ENCODE data around the gene WDR45B.

WDR45B gene

GRCh38 chr17:82692268-82692667 is 44.0 kb upstream of the WDR45B start:
- WGBS (ENCODE audit: insufficient coverage), result 89% methylated on average over 13 of the region's 16 CpGs
- DNase-seq, result no peak
- ChIA-PET CTCF (no interaction called here), POLR2A (no interaction called here)
- H3K36me3 ChIP-seq (ENCODE audit: control insufficient read depth in 4 of 4, insufficient read depth in 4 of 4, low read length in 3 of 4), result peaks cover 0 to 9% (median 0%) of the 10 kb centered on the region in 4 experiments
- peaks cover 0 to 14% (median 6%) of the 10 kb centered on the region in 5 experiments for H3K9me3 ChIP-seq (ENCODE audit: control extremely low read depth in 1 of 5, control insufficient read depth in 4 of 5, insufficient read depth in 2 of 5, low read depth in 1 of 5, low read length in 4 of 5)
- no peak overlapping the region for H3K27ac ChIP-seq (ENCODE audit: insufficient read depth in 1 of 2, low read depth in 1 of 2, low read length in 2 of 2, poor library complexity in 1 of 2, severe bottlenecking in 2 of 2)
- no peak overlapping the region for H3K4me3 ChIP-seq (ENCODE audit: control insufficient read depth in 1 of 7, extremely low read depth in 1 of 7, insufficient read depth in 4 of 7, low read depth in 2 of 7, low read length in 6 of 7)
- peaks cover 0 to 5% (median 2%) of the 10 kb centered on the region in 4 experiments for H3K4me1 ChIP-seq (ENCODE audit: control extremely low read depth in 1 of 4, control insufficient read depth in 4 of 4, insufficient read depth in 4 of 4, low read length in 3 of 4)
- peaks cover 0 to 7% (median 2%) of the 10 kb centered on the region in 5 experiments for H3K27me3 ChIP-seq (replicated peaks in 2 of 5; ENCODE audit: control insufficient read depth in 4 of 5, insufficient read depth in 5 of 5, low read length in 4 of 5)

GRCh38 chr17:82691714-82692113 is 43.5 kb upstream of the WDR45B start:
- no peak for DNase-seq
- H3K4me3 ChIP-seq (ENCODE audit: control insufficient read depth in 1 of 7, extremely low read depth in 1 of 7, insufficient read depth in 4 of 7, low read depth in 2 of 7, low read length in 6 of 7), result no peak overlapping the region
- CTCF ChIA-PET, result no interaction called here
- no peak overlapping the region for H3K27ac ChIP-seq (ENCODE audit: insufficient read depth in 1 of 2, low read depth in 1 of 2, low read length in 2 of 2, poor library complexity in 1 of 2, severe bottlenecking in 2 of 2)
- H3K4me1 ChIP-seq (ENCODE audit: control extremely low read depth in 1 of 4, control insufficient read depth in 4 of 4, insufficient read depth in 4 of 4, low read length in 3 of 4), result no peaks in the 10 kb centered on the region
- peaks cover 0 to 14% (median 6%) of the 10 kb centered on the region in 5 experiments for H3K9me3 ChIP-seq (ENCODE audit: control extremely low read depth in 1 of 5, control insufficient read depth in 4 of 5, insufficient read depth in 2 of 5, low read depth in 1 of 5, low read length in 4 of 5)
- H3K36me3 ChIP-seq (ENCODE audit: control insufficient read depth in 4 of 4, insufficient read depth in 4 of 4, low read length in 3 of 4), result peaks cover 0 to 9% (median 0%) of the 10 kb centered on the region in 4 experiments
- 100% methylated on average over 7 of the region's 17 CpGs for WGBS (ENCODE audit: insufficient coverage)
- POLR2A ChIA-PET, result no interaction called here
- H3K27me3 ChIP-seq (replicated peaks in 2 of 5; ENCODE audit: control insufficient read depth in 4 of 5, insufficient read depth in 5 of 5, low read length in 4 of 5), result peaks cover 0 to 1% (median 0%) of the 10 kb centered on the region in 5 experiments

GRCh38 chr17:82690786-82691489 is 42.7 kb upstream of the WDR45B start:
- 88% methylated on average over 12 of the region's 18 CpGs for WGBS (ENCODE audit: insufficient coverage)
- H3K9me3 ChIP-seq (ENCODE audit: control extremely low read depth in 1 of 5, control insufficient read depth in 4 of 5, insufficient read depth in 2 of 5, low read depth in 1 of 5, low read length in 4 of 5), result peaks cover 0 to 14% (median 6%) of the 10 kb centered on the region in 5 experiments
- H3K4me1 ChIP-seq (ENCODE audit: control extremely low read depth in 1 of 4, control insufficient read depth in 4 of 4, insufficient read depth in 4 of 4, low read length in 3 of 4), result no peaks in the 10 kb centered on the region
- no peak overlapping the region for H3K27ac ChIP-seq (ENCODE audit: insufficient read depth in 1 of 2, low read depth in 1 of 2, low read length in 2 of 2, poor library complexity in 1 of 2, severe bottlenecking in 2 of 2)
- no peak overlapping the region for H3K4me3 ChIP-seq (ENCODE audit: control insufficient read depth in 1 of 7, extremely low read depth in 1 of 7, insufficient read depth in 4 of 7, low read depth in 2 of 7, low read length in 6 of 7)
- DNase-seq, result no peak
- ChIA-PET CTCF (no interaction called here), POLR2A (no interaction called here)
- peaks cover 0 to 9% (median 0%) of the 10 kb centered on the region in 4 experiments for H3K36me3 ChIP-seq (ENCODE audit: control insufficient read depth in 4 of 4, insufficient read depth in 4 of 4, low read length in 3 of 4)
- no peaks in the 10 kb centered on the region for H3K27me3 ChIP-seq (replicated peaks in 2 of 5; ENCODE audit: control insufficient read depth in 4 of 5, insufficient read depth in 5 of 5, low read length in 4 of 5)

GRCh38 chr17:82689077-82689476 is 40.8 kb upstream of the WDR45B start:
- H3K27me3 ChIP-seq (replicated peaks in 2 of 5; ENCODE audit: control insufficient read depth in 4 of 5, insufficient read depth in 5 of 5, low read length in 4 of 5), result no peaks in the 10 kb centered on the region
- H3K9me3 ChIP-seq (ENCODE audit: control extremely low read depth in 1 of 5, control insufficient read depth in 4 of 5, insufficient read depth in 2 of 5, low read depth in 1 of 5, low read length in 4 of 5), result peaks cover 0 to 3% (median 0%) of the 10 kb centered on the region in 5 experiments
- H3K36me3 ChIP-seq (ENCODE audit: control insufficient read depth in 4 of 4, insufficient read depth in 4 of 4, low read length in 3 of 4), result peaks cover 0 to 9% (median 0%) of the 10 kb centered on the region in 4 experiments
- CTCF ChIA-PET, result interaction anchor here (0.8 to 1.2 kb wide), 2 partner anchors 21 to 132 kb away, joined by 3 to 6 read pairs; no protein-coding TSS in a partner anchor
- H3K4me1 ChIP-seq (ENCODE audit: control extremely low read depth in 1 of 4, control insufficient read depth in 4 of 4, insufficient read depth in 4 of 4, low read length in 3 of 4), result no peaks in the 10 kb centered on the region
- H3K4me3 ChIP-seq (ENCODE audit: control insufficient read depth in 1 of 7, extremely low read depth in 1 of 7, insufficient read depth in 4 of 7, low read depth in 2 of 7, low read length in 6 of 7), result no peak overlapping the region
- POLR2A ChIA-PET, result interaction anchor here (0.6 kb wide), 1 partner anchor 111 kb away, joined by 3 read pairs; no protein-coding TSS in a partner anchor
- WGBS (ENCODE audit: insufficient coverage), result 91% methylated on average over 8 of the region's 8 CpGs
- no peak overlapping the region for H3K27ac ChIP-seq (ENCODE audit: insufficient read depth in 1 of 2, low read depth in 1 of 2, low read length in 2 of 2, poor library complexity in 1 of 2, severe bottlenecking in 2 of 2)
- no peak for DNase-seq

GRCh38 chr17:82687871-82688270 is 39.6 kb upstream of the WDR45B start:
- Histone ChIP-seq H3K4me3 (ENCODE audit: control insufficient read depth in 1 of 7, extremely low read depth in 1 of 7, insufficient read depth in 4 of 7, low read depth in 2 of 7, low read length in 6 of 7) (no peak overlapping the region), H3K27ac (ENCODE audit: insufficient read depth in 1 of 2, low read depth in 1 of 2, low read length in 2 of 2, poor library complexity in 1 of 2, severe bottlenecking in 2 of 2) (no peak overlapping the region), H3K27me3 (replicated peaks in 2 of 5; ENCODE audit: control insufficient read depth in 4 of 5, insufficient read depth in 5 of 5, low read length in 4 of 5) (no peaks in the 10 kb centered on the region), H3K36me3 (ENCODE audit: control insufficient read depth in 4 of 4, insufficient read depth in 4 of 4, low read length in 3 of 4) (peaks cover 0 to 9% (median 0%) of the 10 kb centered on the region in 4 experiments), H3K9me3 (ENCODE audit: control extremely low read depth in 1 of 5, control insufficient read depth in 4 of 5, insufficient read depth in 2 of 5, low read depth in 1 of 5, low read length in 4 of 5) (no peaks in the 10 kb centered on the region), H3K4me1 (ENCODE audit: control extremely low read depth in 1 of 4, control insufficient read depth in 4 of 4, insufficient read depth in 4 of 4, low read length in 3 of 4) (no peaks in the 10 kb centered on the region)
- no peak for DNase-seq
- ChIA-PET CTCF (interaction anchor here (1.6 kb wide), 1 partner anchor 10 kb away, joined by 7 read pairs; no protein-coding TSS in a partner anchor), POLR2A (interaction anchor here (0.8 kb wide), 1 partner anchor 253 kb away, joined by 4 read pairs; no protein-coding TSS in a partner anchor)
- 98% methylated on average over 6 of the region's 9 CpGs for WGBS (ENCODE audit: insufficient coverage)

GRCh38 chr17:82687375-82687861 is 39.2 kb upstream of the WDR45B start:
- H3K27me3 ChIP-seq (replicated peaks in 2 of 5; ENCODE audit: control insufficient read depth in 4 of 5, insufficient read depth in 5 of 5, low read length in 4 of 5), result no peaks in the 10 kb centered on the region
- H3K9me3 ChIP-seq (ENCODE audit: control extremely low read depth in 1 of 5, control insufficient read depth in 4 of 5, insufficient read depth in 2 of 5, low read depth in 1 of 5, low read length in 4 of 5), result peaks cover 0 to 1% (median 0%) of the 10 kb centered on the region in 5 experiments
- no peak for DNase-seq
- H3K4me1 ChIP-seq (ENCODE audit: control extremely low read depth in 1 of 4, control insufficient read depth in 4 of 4, insufficient read depth in 4 of 4, low read length in 3 of 4), result no peaks in the 10 kb centered on the region
- ChIA-PET CTCF (interaction anchor here (1.0 to 1.6 kb wide), 2 partner anchors 10 to 19 kb away, joined by 3 to 7 read pairs; no protein-coding TSS in a partner anchor), POLR2A (no interaction called here)
- H3K36me3 ChIP-seq (ENCODE audit: control insufficient read depth in 4 of 4, insufficient read depth in 4 of 4, low read length in 3 of 4), result peaks cover 0 to 9% (median 0%) of the 10 kb centered on the region in 4 experiments
- H3K27ac ChIP-seq (ENCODE audit: insufficient read depth in 1 of 2, low read depth in 1 of 2, low read length in 2 of 2, poor library complexity in 1 of 2, severe bottlenecking in 2 of 2), result no peak overlapping the region
- no peak overlapping the region for H3K4me3 ChIP-seq (ENCODE audit: control insufficient read depth in 1 of 7, extremely low read depth in 1 of 7, insufficient read depth in 4 of 7, low read depth in 2 of 7, low read length in 6 of 7)
- 95% methylated on average over 9 of the region's 10 CpGs for WGBS (ENCODE audit: insufficient coverage)

Measured in common myeloid progenitor, CD34-positive (primary cell).